GM12872 (cell line): ENCODE results near the gene KIF4B.

Experiments
- CTCF ChIP-seq: IDR thresholded peaks from 3 replicates; pipeline ENCODE4 v1.5.1; 2011; ENCODE audit warnings: low read depth, mild to moderate bottlenecking, low read length, moderate library complexity; ENCODE audit not compliant: insufficient read depth

The KIF4B gene

GRCh38 chr5:155013526-155013925, at the start of gene KIF4B:
Gene KIF4B, plus strand, starts transcription at chr5:155013755. Its CDS starts 105 bp downstream, at chr5:155013860.
- no peak for TF ChIP-seq CTCF

GRCh38 chr5:154966081-154966841, 47.3 kb upstream of the KIF4B start:
- TF ChIP-seq CTCF = no peak

GRCh38 chr5:154966874-154967273, 46.7 kb upstream of the KIF4B start:
- TF ChIP-seq CTCF = no peak

GRCh38 chr5:154967421-154968024, 46.0 kb upstream of the KIF4B start:
- TF ChIP-seq CTCF = peak; percentile 59

- no peak for TF ChIP-seq CTCF
These were observed 44.6 kb upstream of the KIF4B start for GRCh38 chr5:154968953-154969352.

GRCh38 chr5:154970759-154971158, 42.8 kb upstream of the KIF4B start:
- TF ChIP-seq CTCF = no peak

- no peak for TF ChIP-seq CTCF
These were observed 42.1 kb upstream of the KIF4B start for GRCh38 chr5:154971501-154971900.
